HFFc6 (cell line): Measurements from ENCODE around the gene MAP1LC3C. TPM values are rescaled to one million over a fixed set of nuclear protein-coding genes. Genes with fewer than 3 reads are reported as not detected.
A peak's percentile ranks its signal among the peaks of the same experiment; 100 is the strongest.

ENCODE experiments used
- DNase-seq: peaks from one replicate; pipeline ENCODE4 v3.0.0-alpha.2; 2018
- H3K27ac Mint-ChIP-seq: 2 replicates; pipeline ENCODE4 v1.8.0; 2020; ENCODE audit warnings: mild to moderate bottlenecking, mixed read lengths
- H3K27me3 Mint-ChIP-seq: 2 replicates; pipeline ENCODE4 v1.8.0; 2021; ENCODE audit warnings: mild to moderate bottlenecking, moderate library complexity, mixed read lengths; ENCODE audit not compliant: insufficient read depth
- H3K36me3 Mint-ChIP-seq: 2 replicates; pipeline ENCODE4 v1.8.0; 2021; ENCODE audit warnings: low read depth, mixed read lengths
- H3K4me1 Mint-ChIP-seq: 2 replicates; pipeline ENCODE4 v1.8.0; 2020; ENCODE audit warnings: low read depth, mixed read lengths
- H3K4me3 Mint-ChIP-seq: 2 replicates; pipeline ENCODE4 v1.8.0; 2020; ENCODE audit warnings: mild to moderate bottlenecking, moderate library complexity, mixed read lengths
- H3K9me3 Mint-ChIP-seq: 2 replicates; pipeline ENCODE4 v1.8.0; 2020; ENCODE audit warnings: mild to moderate bottlenecking, mixed read lengths
- total RNA-seq, 6 experiments: library from RNA; stranded (reverse); fragmentation: NEBNext Ultra II Directional; extraction: Animal tissue kit (Norgen Biotek cat#: 25700); gene quantifications; 2 replicates in 1 of 6; 3 replicates in 5 of 6; pipeline ENCODE4 v1.2.3, GENCODE V29; 2021
- TF ChIP-seq, protein P1 (sequence below): fragments of 200-600 bp; sonication (generic); IDR thresholded peaks from 2 replicates; pipeline ENCODE4 v1.5.0; 2021; ENCODE audit warnings: antibody characterized with exemption, mild to moderate bottlenecking

MAP1LC3C gene
- total RNA-seq, 6 experiments from 2014 or later: not detected

DNA sequence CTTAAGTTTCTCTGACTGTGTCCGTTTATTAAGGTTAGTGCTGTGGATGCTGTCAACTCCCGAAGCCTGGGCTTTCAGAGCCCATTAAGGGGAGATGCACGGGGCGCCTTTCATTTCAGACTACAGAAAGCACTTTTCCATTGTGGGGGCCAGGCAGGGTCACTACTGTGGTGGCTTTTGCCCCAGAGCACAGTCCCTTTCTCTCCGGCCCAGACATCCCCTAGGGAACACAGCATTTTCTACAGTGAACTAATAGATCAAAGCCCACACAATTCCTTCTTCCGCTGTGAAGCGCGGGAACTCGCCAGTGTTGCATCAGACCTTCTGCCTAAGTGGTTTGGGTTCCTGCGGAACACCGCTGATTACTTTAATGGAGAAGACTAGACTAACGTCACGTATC lies 26.8 kb upstream of the MAP1LC3C start:
- peaks cover 5% of the 10 kb centered on the region; the same call in 1 of the 2 replicates for H3K9me3 Mint-ChIP-seq

DNA sequence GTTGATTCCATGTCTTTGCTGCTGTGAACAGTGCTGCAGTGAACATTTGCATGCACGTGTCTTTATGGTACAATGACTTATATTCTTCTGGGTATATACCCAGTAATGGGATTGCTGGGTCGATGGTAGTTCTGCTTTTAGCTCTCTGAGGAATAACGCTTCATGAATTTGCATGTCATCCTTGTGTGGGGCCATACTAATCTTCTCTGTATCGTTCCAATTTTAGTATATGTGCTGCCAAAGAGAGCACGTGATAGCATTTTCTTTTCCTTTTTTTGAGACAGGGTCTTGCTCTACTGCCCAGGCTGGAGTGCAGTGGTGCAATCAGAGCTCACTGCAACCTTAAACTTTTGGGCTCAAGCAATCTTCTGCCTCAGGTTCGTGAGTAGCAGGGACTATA lies 24.9 kb upstream of the MAP1LC3C start:
- Mint-ChIP-seq H3K4me1 (peaks cover 7% of the 10 kb centered on the region), H3K27ac (no peak overlapping the region), H3K4me3 (no peak overlapping the region), H3K27me3 (peaks cover 6% of the 10 kb centered on the region), H3K36me3 (no peaks in the 10 kb centered on the region), H3K9me3 (no peaks in the 10 kb centered on the region)
- DNase-seq: no peak
- TF ChIP-seq, protein P1, sequence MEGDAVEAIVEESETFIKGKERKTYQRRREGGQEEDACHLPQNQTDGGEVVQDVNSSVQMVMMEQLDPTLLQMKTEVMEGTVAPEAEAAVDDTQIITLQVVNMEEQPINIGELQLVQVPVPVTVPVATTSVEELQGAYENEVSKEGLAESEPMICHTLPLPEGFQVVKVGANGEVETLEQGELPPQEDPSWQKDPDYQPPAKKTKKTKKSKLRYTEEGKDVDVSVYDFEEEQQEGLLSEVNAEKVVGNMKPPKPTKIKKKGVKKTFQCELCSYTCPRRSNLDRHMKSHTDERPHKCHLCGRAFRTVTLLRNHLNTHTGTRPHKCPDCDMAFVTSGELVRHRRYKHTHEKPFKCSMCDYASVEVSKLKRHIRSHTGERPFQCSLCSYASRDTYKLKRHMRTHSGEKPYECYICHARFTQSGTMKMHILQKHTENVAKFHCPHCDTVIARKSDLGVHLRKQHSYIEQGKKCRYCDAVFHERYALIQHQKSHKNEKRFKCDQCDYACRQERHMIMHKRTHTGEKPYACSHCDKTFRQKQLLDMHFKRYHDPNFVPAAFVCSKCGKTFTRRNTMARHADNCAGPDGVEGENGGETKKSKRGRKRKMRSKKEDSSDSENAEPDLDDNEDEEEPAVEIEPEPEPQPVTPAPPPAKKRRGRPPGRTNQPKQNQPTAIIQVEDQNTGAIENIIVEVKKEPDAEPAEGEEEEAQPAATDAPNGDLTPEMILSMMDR: no peak

More for the DNA sequence above, 26.8 kb upstream of the MAP1LC3C start:
- no peak overlapping the region for H3K27ac Mint-ChIP-seq
- no peak for DNase-seq
- H3K4me3 Mint-ChIP-seq: no peak overlapping the region
- H3K36me3 Mint-ChIP-seq: no peaks in the 10 kb centered on the region
- TF ChIP-seq, protein P1: no peak
- peaks cover 6% of the 10 kb centered on the region for H3K27me3 Mint-ChIP-seq
- H3K4me1 Mint-ChIP-seq: no peaks in the 10 kb centered on the region

DNA sequence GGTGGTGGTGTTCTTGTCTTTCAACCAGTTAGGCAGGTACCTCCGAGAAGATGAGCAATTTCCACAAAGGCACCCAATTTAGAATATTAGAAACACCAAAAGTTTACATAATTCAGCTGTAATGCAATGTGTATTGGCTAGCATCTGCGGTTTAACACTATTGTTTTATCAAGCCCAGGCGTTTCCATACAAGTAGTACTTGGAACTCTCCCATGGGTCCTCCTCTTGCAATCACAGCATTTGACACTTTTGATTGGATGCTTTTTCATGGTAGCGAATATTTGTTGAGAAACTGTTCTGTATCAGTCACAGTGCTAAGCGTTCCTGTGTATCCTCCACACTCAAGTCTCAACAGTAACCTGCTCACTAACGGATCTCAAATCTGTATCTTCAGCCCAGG lies 20.1 kb upstream of the MAP1LC3C start:
- H3K27ac Mint-ChIP-seq: no peak overlapping the region
- H3K36me3 Mint-ChIP-seq: no peaks in the 10 kb centered on the region
- TF ChIP-seq, protein P1: no peak
- H3K4me1 Mint-ChIP-seq: peaks cover 7% of the 10 kb centered on the region
- no peak overlapping the region for H3K4me3 Mint-ChIP-seq
- H3K27me3 Mint-ChIP-seq: peaks cover 3% of the 10 kb centered on the region; the same call in 1 of the 2 replicates
- no peak for DNase-seq
- no peaks in the 10 kb centered on the region for H3K9me3 Mint-ChIP-seq

DNA sequence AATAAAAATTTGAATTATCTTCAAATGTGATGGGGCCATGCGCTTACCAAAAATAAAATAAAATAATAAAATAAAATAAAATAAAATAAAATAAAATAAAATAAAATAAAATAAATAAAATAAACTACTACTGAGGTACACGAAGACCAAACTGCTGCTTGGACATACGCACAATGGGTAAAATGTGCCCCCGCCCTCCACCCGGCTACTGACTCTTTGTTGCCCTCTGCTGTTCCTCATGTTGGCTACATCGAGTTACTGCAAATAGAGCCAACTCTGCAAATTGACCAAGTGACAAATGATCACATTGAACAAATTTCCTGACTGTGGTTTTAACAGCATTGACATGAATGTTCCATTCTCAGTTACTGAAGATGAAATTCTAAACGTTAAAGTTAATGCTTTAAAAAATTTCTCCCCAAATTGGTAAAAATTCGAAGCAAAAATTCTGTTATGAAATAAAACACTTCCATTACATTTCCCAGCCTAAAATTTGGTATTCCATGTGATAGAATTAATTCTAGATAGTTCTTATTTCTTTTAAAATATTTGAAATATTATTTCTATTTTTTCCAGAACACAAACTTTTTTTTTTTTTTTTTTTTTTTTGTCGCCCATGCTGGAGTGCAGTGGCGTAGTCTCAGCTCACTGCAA lies 18.8 kb upstream of the MAP1LC3C start:
- H3K36me3 Mint-ChIP-seq: no peaks in the 10 kb centered on the region
- peaks cover 7% of the 10 kb centered on the region for H3K4me1 Mint-ChIP-seq
- no peak for DNase-seq
- H3K27me3 Mint-ChIP-seq: no peaks in the 10 kb centered on the region
- no peak overlapping the region for H3K27ac Mint-ChIP-seq
- TF ChIP-seq, protein P1: peak; percentile 80
- no peaks in the 10 kb centered on the region for H3K9me3 Mint-ChIP-seq
- H3K4me3 Mint-ChIP-seq: no peak overlapping the region

DNA sequence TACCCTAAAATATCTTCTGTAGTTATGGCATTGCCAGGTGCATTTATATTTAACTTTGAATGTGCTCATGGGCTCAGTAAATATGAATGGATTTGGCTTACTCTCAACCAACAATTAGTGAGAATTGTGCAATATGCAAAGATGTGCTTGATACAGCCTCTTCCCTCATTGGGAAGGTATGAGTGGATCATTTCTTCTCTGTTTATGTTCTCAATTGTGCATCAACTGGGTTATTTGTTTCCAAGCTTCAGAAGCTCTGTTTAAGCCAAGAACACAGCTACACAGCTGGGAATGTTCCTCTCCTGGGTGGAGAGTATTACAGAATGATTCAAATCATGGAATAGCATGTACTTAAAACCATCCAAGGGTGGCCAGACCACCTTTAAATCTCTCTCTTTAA lies 17.6 kb upstream of the MAP1LC3C start:
- TF ChIP-seq, protein P1: no peak
- Mint-ChIP-seq H3K27ac (no peak overlapping the region), H3K4me3 (no peak overlapping the region), H3K36me3 (no peaks in the 10 kb centered on the region), H3K9me3 (no peaks in the 10 kb centered on the region), H3K4me1 (peaks cover 7% of the 10 kb centered on the region), H3K27me3 (no peaks in the 10 kb centered on the region)
- DNase-seq: no peak
